GM18520 (cell line): ENCODE results near the gene HPX.

Experiments used
- ATAC-seq: cut with Tn5 transposase; IDR thresholded peaks from one replicate; pipeline ENCODE4 v1.9.1; 2021; ENCODE audit not compliant: unreplicated experiment

Gene HPX

DNA sequence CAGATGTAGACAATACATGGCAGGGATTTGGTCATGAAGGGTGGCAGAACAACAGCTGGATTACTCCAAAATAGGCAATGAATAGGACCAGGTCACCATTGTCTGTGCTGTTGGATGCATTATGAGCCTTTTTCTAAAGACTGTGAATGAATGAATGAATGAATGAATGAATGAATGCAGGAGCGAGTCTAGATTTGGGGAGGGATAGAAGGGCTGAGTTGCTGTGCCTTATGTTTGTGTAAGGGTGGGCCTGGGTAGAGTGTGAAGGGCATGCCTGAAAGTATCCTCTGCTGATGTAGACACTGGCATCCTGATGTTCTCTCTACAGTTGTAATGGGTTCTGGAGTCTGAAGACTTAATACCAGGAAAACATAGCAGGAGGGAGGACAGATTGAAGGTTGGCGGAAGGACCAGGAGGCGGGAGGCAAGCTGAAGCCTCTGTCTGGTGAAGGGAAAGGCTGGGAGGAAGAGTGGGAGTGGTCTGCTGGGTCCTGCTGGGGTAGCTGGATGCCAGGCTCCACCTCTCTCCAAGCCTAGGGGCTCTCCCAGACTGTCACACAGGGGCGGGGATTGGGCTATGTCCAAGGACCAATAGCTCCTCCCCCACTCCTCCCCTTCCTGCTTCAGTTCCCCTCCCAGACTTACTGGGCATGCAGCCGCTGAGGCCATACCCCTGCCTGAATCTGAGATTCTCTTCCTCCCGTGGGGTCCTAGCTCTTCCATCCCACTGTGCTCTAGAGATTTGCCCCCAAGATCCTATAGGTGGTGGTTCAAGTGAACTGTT, 28.1 kb upstream of the HPX start:
- no peak for ATAC-seq

DNA sequence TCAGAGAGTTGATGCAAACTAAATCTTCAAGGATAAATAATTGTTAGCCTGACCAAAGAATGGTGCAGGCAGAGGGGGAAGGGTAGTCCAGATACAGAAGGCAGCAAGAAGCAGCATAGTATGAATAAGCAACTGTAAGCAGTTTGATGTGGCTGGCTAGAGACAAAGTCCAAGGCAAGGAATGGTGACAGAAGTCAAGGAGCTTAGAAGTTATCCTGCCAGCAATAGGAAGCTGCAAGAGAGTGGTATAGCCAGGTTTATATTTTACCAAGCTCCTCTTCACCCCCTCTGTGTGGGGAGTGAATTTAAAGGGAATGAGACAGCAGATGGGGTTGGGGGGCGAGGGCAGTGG, 18.3 kb upstream of the HPX start:
- no peak for ATAC-seq

DNA sequence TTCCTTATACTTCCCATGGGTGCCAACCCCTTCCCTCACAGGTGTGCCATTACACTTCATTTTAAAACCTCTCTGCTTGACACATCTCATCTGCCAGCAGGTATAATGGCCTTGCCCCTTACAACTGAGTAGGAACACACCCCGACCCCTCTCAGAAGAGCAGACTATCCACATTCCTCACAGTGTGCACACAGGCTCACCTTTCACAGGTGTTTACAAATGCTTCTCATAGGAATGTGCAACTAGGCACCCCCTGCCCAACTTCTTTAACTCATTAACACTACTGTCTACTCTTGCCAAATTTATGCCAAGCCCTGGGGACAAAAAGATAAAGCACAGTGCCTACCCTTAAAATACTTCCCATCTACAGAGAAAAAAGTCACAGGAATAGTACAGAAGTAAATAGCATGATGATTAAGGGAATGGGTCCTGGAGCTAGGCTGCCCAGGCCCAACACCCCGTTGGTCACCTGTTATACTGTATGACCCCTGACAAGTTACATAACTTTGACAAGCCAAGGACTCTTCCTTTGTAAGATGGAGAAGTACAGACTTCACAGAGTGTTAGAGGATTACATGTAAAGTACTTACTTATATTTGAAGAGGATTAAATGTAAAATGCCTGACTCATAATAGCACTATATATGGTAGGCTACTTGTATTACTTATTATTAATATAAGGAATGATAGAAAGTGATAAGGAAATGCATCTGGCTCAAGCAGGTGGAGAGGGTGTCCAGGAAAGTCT, 17.7 kb upstream of the HPX start:
- no peak for ATAC-seq

DNA sequence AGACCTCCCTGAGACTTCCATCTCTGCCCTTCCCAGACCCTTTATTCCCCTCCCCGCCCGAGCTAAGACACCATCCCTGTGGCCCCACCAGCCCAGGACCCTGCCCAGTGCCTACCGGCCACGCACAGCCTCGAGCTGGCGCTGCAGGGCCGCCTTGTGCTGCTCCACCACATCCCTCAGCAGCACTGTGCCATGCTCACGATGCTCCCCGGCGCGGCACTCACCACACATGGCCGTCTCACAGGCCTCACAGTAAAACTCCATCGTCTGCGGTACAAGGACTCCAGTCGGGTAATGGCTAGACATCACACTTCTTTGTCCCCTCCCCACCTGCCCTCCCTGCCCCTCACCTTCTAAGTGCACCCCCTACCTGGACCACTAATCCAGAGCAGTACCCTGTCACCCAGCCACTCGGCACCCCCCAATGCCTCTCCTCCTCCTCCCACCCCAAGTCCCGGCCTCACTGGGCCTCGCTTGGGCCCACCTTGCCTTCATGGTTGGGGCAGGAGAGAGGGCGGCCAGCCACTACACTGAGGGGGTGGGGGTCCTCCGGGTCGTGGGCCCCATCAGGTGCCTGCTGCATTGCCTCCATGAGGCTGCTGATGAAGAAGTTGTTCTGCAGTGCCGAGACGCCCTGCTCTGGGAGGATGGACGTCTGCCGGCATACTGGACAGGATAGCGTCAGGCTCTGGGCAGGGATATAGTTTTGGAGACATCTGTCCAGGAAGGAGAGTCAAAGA, 17.0 kb upstream of the HPX start:
- ATAC-seq = no peak

DNA sequence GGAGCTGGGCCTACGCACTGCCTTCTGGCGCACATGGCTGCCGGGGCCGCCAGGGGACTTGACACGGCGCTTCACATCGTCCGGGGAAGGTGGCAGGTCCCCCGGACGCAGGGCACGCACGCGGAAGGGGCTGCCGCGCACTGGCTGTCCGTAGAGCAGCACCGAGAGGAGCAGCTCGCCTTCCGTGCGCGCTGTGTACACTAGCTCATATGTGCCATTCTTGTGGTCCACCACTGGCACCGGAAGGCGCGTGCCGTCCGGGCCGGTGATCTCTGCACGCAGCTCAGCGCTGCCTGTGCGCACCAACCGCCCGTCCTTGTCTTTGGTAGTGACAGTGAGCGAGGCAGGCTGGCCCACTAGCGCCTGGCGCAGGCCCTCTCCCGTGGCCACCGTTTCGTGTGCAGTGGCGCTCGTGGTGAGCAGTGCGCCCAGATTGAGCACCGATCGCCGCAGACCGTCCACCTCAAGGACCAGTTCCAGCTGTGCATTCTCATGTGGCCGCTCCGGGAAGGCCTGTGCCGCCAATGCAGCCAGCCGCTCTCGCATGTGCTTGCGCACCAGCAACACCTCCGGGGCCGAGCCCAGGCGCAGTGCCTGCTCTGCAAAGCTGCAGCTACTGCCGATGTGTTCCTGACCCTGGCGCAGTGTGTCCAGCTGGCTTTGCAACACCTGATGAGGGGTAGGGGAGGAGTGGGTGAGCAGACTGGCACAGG, 15.7 kb upstream of the HPX start:
- no peak for ATAC-seq

DNA sequence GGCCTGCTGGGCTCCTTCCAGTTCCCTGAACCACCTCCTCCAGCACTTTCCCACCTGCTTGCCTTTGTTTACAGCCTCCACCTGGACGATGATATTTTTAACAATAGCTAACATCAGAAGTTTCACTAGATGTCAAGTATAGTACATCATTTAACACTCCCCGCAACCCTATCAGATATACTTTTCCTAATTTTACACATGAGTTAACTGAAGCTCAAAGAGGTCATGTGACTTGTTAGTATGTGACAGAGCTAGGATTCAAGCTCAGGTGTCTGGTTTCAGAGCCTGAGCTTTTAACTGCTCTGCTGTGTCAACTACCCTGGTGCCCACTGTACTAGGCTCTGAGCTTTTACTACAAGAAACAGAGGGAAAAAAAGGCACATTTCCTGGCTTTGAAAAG, 14.3 kb upstream of the HPX start:
- ATAC-seq = no peak

DNA sequence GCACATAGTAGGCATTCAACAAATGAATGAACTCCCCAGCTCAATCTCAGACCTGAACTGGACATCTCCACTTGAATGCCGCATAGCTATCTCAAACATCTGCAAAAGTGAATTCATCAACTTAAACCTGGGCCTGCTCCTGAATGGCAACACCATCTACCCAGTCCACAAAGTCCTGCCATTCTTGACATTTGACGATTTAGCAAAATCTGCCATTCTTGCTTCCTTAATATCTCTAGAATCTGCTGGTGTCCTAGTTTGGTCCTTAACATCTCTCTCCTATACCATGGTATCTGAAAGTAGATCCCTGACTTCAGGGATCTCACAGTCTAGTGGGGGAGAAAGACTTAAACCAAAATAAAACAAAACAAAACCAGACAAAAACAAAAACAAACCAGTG, 12.4 kb upstream of the HPX start:
- no peak for ATAC-seq

DNA sequence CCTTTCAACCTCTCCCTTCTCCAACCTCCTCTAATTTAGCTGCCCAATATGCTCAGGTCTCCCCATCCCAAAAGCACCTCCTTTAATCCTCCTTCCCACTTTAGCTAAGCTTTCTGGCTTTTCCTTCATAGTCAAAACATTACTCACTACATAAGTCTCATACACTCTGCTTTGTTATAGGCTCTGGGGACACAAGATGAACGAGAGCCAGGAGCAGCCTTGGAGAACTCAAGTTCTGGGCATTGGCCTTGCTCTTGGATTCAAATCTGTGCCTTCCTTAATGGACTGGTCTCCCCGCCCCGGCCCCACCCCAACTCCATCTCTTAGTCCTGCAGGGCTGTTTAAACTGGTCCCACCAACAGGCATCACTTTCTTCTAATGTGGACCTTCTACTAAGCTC, 11.4 kb upstream of the HPX start:
- no peak for ATAC-seq

DNA sequence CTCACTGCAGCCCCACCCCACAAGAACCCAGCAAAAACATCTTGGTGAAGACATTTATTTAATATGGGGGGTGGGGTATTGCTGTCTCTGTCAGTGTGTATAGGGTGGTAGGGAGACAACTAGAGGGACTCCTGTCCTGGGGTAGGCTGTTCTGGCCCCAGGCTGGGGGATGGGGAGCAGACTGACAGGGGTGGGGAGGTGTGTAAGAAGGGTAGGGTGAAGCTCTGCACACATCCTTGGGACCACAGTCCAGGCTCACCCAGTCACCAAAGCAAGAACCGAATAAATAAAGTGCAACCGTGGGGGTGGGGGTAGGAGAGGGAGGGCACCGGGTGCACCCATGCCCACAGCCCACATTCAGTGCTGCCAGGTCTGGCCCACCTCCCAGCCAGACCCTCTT, 7.8 kb upstream of the HPX start:
- no peak for ATAC-seq

DNA sequence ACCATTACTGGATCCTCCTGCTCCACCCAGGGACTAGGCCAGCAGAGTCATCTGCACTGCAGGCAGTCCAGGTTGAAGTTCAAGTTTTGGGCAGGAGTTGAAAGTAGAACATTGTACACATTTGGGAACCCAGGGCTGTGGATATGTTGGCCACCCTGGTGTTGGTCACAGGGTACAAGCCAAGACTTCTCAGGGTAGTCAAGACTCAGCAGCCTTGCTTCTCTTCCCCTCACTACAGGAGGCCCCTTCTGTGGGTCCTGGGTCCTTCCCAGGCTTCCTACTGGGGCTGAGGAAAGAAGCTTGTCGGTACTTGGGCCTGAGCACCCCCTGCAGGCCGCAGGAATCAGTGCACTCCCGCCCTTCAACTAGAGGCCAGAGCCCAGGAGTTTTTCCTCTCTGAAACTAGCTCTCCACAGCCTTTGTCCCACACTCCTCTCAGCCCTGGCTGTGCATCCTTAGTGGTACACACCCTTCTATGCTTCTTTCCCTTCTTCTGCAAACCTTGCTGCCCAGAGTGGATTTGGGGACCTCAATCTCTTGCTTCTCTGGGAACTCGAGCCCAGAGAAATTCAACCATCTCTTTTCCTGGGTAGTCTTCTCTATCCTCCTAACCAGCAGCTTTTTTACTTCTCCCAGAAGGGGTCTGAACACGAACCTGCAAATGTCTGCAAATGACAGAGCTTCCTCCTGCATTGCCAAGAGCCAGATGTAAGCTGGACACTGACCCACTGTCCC, 2.6 kb upstream of the HPX start:
- no peak for ATAC-seq

DNA sequence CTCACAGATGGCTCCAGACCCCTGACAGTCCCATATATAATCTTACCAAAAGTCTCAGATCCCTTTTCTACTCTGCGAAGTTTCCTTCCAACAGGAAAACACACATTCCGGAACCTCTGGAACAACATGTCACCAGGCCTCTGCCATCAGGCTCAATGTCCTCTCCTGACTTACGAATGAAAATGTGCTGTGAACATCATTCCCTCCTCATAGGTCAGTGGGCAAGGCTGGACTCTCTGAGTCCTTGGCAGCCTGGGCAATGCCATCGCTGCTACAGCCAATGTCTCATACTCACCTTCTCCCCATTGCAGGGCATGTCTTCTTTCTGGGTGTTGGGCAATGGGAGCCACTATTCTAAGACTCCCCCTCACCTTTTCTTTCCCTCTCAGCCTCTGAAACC, 1.7 kb upstream of the HPX start:
- no peak for ATAC-seq

DNA sequence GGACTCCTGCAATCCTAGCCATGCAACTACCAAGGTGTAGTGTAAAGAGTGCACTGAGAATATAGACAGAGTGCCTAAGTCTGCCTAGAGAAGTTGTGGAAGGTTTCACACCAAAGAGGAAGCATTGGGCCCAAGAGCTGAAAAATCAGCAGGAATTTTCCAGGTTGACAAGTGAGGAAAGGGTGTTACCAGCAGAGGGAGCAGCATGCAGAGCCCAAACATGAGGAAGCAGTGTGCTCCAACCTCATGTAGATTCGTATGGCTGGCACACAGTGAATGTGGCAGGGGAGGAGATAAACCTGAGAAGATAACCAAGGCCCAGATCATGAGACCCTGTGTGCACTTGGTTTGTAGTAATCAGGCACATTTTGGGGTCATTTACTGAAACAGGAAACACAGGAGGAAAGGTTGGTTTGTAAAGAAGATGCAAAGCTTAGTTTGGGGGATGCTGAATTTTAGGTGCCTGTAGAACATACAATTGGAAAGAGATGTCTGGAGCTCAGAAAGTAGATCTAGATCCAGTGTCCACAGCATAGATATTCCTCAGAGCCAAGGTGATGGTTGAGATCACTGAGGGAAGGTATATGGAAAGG, 1.7 kb downstream of the HPX start:
- no peak for ATAC-seq

DNA sequence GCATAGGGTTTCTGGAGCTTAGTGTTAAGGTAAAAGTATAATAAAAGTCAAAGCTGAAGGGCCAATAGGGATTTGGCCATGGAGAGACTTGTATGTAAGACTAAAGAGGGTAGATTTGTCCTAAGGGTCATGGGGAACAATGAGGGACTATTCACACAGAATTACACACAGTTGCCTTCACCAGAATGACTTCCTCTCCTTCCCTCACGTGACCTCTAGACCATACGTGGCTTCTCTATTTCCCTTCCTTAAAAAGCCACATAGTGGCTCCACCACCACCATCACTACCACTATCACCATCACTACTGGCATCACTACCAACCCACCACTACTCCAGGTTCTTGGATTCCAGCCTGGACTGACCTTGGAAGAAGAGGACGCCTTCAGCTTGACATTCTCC, 2.8 kb downstream of the HPX start:
- ATAC-seq = no peak

DNA sequence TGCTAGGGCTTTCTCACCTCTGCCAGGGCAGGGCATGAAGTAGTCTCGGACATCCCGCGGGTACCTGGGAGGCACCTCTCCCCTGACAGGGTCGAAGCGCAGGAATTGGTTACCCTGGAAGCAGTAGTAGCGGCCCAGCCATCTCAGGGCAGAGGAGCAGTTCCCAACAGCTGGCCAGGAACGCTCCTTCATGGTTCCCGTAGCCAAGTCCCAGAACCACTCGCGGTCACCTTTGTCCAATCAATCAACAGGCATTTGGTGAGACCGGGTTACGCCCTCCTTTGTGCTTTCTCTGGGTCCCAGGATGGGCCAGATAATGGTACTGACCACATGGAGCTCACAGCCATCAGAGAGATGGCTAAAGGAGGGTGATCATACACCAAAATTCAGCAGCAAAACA, 3.4 kb downstream of the HPX start:
- ATAC-seq = no peak

DNA sequence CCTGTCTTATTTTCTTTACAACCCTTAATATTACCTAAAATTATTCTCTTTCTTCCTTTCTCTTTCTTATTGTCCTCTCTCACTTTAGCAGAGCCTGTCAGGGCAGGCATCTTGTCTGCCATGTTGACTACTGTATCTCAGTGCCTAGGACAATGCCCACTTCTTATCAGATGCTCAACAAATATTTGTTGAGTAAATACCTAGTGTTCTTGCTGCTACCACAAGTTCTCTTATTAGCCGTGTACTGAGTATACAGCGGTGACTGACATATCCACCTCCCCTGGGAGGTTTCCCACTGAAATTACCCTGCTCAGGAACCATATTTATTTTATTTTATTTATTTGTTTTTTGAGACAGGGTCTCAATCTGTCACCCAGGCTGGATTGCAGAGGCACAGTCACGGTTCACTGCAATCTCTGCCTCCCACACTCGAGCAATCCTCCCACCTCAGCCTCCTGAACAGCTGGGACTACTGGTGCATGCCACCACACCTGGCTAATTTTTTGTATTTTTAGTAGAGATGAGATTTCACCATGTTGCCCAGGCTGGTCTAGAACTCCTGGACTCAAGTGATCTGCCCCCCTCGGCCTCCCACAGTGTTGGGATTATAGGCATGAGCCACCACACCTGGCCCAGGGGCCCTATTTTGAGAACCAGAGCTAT, 6.7 kb downstream of the HPX start:
- ATAC-seq = no peak

DNA sequence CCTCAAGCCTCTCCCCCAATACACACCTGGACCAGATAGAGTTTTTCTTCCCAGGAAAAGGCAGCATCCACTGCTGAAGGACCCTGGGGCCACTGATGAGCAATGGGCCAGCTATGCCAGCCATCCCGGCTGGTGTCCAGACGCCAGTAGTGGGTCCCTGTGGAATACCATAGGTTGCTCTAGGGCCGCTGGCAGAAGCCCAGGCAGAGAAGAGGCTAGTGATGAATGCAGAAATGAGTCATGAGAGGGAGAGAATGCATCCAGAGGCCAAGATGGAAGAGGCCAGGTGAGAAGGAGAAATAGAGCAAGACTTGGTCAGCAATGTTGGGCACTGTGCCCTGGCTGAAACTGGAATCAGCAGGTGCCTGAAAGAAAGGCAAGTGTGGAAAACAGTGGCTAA, 8.9 kb downstream of the HPX start:
- ATAC-seq = no peak

DNA sequence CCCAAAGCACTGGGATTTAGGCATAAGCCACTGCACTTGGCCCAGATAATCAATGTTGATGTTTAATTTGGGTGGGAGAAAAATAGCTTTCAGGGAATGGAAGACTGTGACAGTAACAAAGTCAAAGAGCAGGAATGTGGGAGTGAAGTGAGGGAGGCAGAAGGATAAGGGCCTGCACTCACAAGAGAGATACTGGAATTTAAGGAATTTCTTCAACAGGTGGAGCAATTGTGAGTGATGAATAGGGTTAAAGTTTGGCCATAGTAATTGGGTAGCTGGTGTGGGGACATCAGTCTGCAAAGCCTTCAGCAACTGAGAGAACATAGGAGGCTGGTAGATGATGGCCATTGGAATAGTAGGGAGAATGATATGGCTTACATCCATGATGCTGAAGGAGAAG, 13.3 kb downstream of the HPX start:
- no peak for ATAC-seq

DNA sequence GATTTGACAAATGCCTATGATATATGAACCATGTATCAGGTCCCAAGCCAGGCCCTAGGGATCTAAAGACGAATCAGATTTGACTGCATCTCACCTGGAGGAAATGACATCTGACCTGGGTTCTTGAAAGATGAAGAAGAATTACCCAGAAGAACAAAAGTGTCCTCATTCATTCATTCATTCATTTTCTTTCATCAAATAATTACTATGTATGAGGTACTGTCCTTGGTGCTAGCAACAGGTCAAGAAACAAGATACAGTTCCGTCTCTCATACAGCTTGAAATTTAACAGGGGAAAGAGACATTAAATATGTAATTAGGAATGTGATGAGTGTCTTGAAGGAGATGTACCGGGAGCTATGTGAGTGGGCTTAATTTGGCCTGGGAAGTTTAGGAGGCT, 20.1 kb downstream of the HPX start:
- ATAC-seq = no peak

DNA sequence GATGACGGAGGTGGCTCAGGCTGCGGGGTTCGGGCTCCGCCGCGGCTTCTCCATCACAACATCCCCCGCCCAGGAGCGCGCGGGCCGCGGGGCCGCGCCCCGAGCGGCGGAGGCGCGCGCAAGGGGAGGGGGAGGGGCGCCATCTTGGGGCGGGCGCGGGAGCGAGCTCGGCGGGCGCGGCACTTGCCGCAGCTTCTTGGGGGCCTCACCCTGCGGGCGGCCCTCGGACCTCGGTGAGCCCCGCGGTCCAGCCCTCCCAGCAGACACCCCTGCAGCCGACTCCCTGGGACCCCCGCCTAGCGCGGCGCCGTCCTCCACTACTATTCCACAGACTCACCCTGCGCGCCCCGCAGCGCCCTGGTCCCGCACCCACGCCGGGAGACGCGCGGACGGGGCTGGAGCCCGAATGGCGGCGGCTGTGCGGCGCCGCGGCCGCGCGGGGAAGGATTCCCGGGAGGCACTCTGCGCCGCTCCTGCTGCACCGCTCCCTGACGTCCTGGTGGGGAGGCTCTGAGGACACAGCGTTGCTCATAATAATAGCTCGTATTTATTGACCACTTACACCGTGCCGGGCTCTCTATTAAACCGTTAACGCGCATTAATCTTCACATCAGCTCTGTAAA, 21.7 kb downstream of the HPX start, which contains the start of gene APBB1:
Gene APBB1, minus strand, starts transcription at position 86 of the 623 bp plus-strand sequence. CDS start 7,747 bp downstream, outside the sequence.
- no peak for ATAC-seq
